SK-N-MC (cell line): Measurements from ENCODE around the gene ASGR2.

Experiments used
- EZH2 ChIP-seq: fragments of 200-600 bp; sonication (generic); IDR thresholded peaks from one replicate; pipeline ENCODE4 v1.6.1; 2017; ENCODE audit warnings: antibody characterized with exemption
- POLR2AphosphoS5 ChIP-seq: IDR thresholded peaks from 2 replicates; pipeline ENCODE4 v1.6.1; 2012; ENCODE audit warnings: mild to moderate bottlenecking, low read depth, low read length, borderline replicate concordance

DNA sequence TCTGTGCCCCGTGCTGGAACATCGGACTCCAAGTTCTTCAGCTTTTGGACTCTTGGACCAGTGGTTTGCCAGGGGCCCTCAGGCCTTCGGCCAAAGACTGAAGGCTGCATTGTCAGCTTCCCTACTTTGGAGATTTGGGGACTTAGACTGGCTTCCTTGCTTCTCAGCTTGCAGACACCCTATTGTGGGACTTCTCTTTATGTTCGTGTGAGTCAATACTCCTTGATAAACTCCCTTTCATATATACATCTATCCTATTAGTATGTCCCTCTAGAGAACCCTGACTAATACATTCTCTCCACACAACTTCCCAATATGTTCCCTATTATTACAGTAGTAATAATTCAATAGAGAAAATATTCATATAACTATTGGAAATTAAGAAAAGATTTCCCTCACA is 9.2 kb upstream of the ASGR2 start:
- TF ChIP-seq EZH2 (no peak), POLR2AphosphoS5 (no peak)
